NCI-H774 (cell line): ENCODE results near the gene ENTPD8.
"Not testable (repeated sequence)": the region's sequence is repeated elsewhere in the genome, so short reads cannot be mapped to it uniquely, and the experiment has no call there.

Source experiments
- DNase-seq: peaks from one replicate; lab custom pipeline; 2025; lab: John Stamatoyannopoulos, UW

The ENTPD8 gene

GRCh38 chr9:137410891-137411249, 30.3 kb downstream of the ENTPD8 start:
- no peak for DNase-seq

GRCh38 chr9:137410236-137410890, 30.8 kb downstream of the ENTPD8 start:
- not testable (repeated sequence) for DNase-seq

DNA sequence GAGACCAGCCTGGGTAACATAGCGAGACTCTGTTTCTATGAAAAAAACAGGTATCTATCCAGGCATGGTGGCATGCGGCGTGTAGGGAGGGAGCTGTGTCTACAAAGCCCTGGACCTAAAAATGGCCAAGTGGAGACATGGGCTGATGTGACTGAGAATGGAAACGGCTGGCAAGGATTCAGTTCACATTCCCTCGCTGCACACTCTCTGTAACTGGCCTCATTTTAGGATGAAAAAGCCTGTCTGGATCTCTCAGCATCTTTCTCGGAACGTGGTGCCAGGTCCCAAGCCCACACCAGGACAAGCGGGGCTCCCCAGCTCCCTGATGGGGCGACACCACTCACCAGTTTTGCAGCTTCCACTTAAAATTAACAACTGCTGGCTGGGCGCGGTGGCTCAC, 31.6 kb downstream of the ENTPD8 start:
- DNase-seq, result no peak

DNA sequence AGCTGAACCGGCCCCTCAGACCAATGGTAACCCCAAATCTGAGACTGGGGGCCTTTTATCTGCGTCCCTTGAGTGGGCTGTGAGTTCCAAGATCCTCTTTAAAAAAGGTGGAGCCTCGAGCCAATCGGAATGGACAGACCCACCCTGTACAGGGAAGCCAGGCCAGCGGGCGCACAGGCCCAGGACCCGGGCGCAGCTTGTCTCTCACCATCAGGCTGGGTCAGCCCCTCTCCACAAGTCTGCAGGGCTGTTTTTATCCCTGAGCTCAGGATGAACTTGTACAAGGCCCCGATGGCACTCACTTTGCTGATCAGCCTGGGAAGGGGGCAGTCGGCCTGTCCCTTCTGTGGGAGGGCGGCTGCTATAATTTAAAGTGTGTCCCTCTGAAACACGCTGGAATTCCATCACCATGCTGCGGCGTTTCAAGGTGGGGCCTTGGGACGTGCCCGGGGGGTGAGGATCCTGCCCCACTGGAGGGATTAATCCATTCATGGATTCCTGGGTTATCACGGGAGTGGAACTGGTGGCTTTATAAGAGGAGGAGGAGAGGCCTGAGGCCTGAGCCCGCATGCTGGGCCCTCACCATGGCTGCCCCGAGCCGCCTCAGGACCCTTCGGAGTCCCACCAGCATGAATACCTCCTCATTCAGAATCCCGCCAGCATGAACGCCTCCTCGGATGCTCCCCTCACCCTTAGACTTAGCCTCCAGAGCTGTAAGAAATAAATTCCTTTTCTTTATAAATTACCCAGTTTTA, 32.3 kb downstream of the ENTPD8 start:
- DNase-seq, result no peak

GRCh38 chr9:137407590-137408300, 33.4 kb downstream of the ENTPD8 start:
- no peak for DNase-seq

DNA sequence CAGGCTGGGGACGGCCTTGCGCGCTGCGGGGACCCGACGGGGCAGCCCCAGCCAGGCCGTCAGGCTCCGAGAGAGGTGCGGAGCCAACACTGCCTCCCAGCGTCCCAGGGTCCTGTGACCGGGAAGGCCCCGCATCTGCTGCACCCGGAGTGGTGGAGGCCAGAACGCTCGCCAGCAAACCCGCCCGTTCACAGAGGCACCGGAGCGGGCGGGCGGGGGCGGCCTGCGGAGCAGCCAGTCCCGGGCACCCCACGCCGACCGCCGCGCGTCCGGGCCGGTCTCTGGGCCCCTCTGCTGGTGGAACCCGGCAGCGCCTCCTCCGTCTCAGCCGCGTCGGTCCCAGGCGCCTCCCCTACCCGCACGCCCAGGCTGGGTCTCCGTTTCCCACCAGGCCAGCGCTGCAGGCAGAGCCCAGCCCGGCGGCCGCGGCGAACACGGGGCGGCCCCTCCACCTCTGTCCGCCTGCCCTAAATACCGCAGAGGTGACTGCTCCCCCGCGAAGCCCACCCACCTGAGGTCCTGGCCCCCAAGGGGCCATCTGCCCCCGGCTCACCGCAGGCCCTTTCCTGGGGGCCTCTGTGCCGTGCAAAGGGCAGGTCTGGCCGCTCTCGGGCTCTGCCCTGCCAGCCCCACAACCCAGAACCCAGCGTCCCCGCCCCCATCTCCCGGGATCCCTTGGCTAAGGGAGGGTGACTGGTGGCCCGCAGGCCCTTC, 34.1 kb downstream of the ENTPD8 start:
- peak; percentile 8 for DNase-seq

DNA sequence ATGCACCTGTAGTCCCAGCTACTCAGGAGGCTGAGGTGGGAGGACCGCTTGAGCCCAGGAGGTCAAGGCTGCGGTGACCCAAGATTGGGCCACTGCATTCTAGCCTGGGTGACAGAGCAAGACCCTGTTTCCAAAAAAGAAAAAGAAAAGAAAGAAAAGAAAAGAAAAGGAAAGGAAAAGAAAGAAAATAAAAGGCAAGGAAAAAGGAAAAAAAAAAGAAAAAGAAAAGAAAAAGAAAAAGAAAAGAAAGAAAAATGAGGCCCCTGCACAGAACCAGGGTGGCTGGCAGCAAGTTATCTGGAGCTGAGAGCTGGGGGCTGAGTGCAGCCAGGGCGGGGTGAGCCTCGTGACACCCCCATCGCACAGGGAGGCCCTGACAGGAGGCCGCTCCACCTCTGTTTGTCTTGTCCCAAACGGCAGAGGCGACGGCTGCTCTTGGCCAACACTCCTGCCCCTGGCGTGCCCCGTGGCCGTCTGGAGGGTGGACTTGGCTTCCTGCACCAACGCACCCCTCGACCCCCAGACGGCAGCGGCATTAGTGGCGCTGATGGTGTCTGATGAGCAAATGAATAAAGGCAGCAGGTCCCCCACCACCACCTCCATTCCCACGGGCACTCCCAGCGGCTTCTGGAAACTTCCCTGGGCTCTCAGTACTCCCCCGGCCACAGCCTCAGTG, 34.9 kb downstream of the ENTPD8 start:
- DNase-seq, result no peak

DNA sequence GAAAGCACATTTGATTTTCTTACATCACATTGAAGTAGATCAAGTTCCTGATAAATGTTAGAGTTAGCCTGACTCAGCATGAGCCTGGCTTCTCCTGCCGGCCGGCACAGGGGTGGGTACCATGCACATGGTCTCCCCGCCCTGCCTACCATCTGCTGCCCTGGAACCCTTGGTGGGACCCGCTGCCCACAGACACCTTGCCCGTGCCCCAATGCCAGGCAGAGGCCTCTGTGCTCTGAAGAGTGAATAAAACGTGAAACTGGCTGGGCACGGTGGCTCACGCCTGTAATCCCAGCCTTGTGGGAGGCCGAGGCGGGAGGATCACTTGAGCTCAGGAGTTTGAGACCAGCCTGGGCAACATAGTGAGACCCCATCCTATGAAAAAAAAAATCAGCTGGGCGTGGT, 35.5 kb downstream of the ENTPD8 start:
- no peak for DNase-seq

- no peak for DNase-seq
Observed at GRCh38 chr9:137404961-137405567, 36.1 kb downstream of the ENTPD8 start.

GRCh38 chr9:137403269-137403668, 37.9 kb downstream of the ENTPD8 start:
- DNase-seq, result no peak

- no peak for DNase-seq
Observed at GRCh38 chr9:137402746-137403145, 38.4 kb downstream of the ENTPD8 start.

- DNase-seq, result no peak
Observed at GRCh38 chr9:137398561-137399468, 42.3 kb downstream of the ENTPD8 start.

GRCh38 chr9:137397675-137398423, 43.3 kb downstream of the ENTPD8 start:
- DNase-seq, result no peak

DNA sequence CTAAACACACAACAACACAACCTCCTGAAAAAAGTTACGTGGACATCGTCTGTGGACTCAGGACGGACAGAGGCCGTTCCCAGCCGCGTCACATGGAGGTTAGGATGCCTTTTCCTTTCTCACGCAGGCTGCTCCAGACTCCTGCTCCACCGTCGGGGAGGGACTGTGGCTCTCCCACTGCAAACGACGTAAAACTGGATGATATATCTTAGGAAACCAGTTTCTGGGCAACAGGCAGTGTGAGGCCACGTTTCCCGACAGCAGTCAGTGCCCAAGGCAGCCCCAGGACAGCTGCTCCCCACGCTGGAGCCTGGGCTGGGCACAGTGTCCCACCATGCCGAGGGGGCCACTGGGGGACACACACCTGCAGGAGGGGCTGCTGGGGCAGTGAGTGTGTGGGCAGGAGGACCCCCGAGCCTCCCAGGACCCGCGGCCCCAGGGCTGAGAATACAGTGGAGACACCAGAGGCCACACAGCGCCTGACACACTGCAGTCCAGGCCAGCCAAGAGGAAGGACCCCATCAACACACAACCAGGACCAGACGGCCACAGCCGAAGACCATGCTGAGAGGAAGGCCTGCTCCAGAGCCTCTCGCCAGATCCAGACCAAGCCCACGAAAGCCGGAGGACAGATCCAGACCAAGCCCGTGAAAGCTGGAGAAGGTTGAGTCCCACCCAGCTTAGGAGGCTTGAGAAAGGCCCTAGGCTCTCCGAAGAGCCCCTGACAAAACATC, 44.4 kb downstream of the ENTPD8 start:
- no peak for DNase-seq

- no peak for DNase-seq
Observed at GRCh38 chr9:137396227-137396626, 44.9 kb downstream of the ENTPD8 start.

DNA sequence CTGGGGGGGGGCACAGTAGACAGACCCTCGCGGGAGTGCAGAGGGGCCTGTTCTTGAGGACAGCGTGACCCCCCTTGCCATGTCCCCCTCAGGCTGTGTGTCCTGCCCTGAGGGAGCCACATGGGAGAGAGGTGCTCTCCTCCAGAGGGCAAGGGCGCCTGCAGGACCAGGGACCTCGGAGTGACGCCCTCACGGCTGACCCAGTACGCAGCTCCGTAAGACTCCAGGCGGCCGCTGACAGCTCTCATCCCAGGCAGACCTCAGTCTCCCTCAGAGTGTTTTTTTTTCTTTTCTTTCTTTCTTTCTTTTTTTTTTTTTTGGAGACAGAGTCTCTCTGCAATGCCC, 45.5 kb downstream of the ENTPD8 start:
- DNase-seq, result no peak

DNA sequence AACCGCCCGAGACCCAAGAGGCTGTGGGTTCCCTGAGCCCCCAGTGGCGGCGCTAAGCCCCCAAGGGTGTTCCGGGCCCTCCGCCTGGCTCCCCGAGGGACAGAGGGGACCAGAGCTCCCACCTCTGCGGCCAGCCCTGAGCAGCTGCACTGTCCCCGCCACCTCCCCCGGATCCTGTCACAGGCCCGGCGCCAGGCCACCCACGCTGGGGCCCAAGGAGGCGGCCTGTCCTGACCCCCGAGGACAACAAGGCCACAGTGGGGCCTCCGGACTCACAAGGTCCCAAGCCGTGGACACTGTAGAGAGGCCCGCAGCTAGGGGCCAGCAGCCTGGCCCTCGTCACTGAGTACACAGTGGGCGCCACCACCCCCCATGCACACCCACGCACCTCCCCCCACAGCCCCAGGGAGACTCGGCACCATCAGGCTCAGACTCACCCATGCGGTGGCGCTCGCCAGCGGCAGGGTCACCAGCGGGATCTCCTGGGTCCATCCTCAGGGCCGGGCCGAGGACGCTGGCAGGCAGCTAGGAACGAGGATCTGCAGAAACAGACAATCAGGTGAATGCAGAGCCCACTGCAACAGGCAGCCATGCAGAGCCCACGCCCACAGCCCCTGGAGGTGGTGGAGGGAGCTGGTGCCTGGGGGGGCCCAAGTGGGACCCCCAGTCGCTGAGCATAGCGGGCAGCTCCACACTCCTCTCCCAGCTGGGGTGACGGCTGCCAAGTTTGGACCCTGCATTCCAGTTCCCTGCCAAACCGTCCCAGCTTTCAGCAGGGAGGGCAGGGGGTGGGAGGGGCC, 46.1 kb downstream of the ENTPD8 start:
- DNase-seq, result no peak
